Measurements from ENCODE around the gene RET.

The RET gene

DNA sequence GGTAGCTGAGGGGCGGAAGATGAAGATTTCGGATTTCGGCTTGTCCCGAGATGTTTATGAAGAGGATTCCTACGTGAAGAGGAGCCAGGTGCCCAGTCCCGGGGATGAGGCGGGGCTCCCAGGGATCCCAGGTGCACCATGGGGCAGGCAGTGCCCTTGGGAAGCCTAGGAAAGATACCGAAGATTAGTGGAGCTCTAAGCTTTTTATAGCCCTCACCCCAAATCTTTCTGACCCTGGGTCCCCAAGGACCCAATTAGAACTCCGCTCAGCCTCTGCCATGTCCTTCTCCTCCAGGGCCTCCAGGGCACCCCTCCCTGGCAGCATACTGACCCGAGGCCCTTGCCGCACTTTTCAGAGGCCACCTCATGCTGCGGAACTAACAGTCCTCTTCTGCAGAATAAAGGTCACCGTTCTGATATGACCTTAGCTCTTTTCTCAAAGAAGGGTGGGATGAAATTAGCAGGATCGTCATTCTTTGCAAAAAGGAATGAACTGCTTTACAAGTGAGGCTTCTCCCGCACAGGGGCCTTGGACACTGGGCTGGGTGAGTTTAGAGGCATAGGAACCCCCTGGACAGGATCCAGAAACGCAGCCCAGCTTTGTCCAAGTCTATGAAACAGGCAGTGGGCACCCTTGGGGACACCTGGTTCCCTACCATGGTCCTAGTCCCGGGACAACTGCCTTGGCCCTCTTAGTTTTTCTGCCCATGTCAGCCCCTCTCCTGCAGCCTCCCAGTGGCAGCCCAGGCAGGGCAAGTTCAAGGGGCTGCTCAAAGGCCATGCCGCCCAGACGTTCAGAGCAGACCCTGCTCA is 43.5 kb downstream of the RET start:
- DNase-seq (ENCODE audit: low spot score) = no peak

GRCh38 chr10:43120929-43121314 is 44.1 kb downstream of the RET start:
- no peak for DNase-seq (ENCODE audit: low spot score)

DNA sequence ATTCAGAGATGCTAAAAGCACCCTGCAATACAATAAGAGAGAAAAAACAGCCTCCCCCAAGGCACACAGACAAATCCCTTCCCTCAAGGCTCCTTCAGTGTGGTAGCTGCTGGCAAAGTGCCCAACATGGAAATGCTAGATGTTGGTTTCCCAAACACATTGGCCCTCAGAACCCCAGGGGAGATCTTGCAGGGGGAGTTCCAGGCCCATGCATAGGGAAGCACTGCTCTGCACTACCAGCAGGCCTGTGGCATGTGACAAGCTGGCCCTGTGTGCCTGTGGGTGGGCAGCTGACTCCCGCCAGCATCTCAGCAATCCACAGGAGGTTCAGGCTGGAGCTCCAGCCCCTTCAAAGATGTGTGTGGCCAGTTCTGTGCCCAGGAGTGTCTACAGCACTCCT is 44.6 kb downstream of the RET start:
- DNase-seq (ENCODE audit: low spot score) = no peak

- no peak for DNase-seq (ENCODE audit: low spot score)
These were observed 45.2 kb downstream of the RET start for GRCh38 chr10:43122096-43122495.

DNA sequence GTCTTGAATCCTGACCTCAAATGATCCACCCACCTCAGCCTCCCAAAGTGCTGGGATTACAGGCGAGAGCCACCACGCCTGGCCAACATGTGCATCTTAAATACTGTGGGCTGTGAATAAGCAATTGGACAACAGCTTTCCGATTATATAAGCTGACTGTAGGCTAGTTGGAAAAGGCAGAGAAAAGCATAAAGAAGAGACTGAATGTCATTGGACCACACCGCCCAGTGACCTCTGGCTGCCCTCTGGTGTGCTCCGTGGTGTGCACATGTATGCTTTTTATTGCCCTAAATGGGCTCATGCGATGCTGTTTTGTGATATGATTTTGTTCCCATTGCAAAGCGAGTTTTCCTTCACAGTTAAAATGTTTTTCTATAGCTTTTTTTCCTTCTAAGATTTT is 46.0 kb downstream of the RET start:
- DNase-seq (ENCODE audit: low spot score) = no peak

- no peak for DNase-seq (ENCODE audit: low spot score)
These were observed 46.7 kb downstream of the RET start for GRCh38 chr10:43123361-43124093.

GRCh38 chr10:43124094-43124521 is 47.2 kb downstream of the RET start:
- no peak for DNase-seq (ENCODE audit: low spot score)

GRCh38 chr10:43124574-43125273 is 47.9 kb downstream of the RET start:
- DNase-seq (ENCODE audit: low spot score) = no peak

DNA sequence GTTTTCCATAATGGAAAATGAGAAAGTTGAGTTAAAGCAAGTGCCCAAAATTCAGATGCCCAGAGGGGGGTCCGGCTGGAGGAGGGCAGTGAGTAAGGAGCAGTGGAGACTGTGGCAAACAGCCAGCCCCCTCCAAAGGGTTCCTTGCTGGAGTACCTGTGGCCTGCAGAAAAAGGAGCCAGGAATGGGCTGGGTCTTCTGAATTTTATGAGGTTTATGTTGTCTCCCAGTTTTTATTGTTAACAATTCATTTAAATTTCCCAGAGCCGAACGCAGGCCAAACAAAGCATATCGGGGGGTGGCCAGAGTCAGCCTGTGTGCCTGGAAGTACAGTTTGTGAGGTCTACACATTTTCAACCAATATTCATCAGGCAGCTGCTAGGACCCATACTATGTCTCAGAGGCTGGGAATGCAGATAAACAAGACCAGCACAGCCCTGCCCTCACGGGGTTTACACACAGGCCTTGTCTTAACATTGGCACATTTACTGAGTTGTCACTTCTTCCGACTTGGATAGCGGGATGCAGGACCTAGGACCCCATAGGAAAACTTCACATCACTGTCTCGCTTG is 48.5 kb downstream of the RET start:
- no peak for DNase-seq (ENCODE audit: low spot score)

DNA sequence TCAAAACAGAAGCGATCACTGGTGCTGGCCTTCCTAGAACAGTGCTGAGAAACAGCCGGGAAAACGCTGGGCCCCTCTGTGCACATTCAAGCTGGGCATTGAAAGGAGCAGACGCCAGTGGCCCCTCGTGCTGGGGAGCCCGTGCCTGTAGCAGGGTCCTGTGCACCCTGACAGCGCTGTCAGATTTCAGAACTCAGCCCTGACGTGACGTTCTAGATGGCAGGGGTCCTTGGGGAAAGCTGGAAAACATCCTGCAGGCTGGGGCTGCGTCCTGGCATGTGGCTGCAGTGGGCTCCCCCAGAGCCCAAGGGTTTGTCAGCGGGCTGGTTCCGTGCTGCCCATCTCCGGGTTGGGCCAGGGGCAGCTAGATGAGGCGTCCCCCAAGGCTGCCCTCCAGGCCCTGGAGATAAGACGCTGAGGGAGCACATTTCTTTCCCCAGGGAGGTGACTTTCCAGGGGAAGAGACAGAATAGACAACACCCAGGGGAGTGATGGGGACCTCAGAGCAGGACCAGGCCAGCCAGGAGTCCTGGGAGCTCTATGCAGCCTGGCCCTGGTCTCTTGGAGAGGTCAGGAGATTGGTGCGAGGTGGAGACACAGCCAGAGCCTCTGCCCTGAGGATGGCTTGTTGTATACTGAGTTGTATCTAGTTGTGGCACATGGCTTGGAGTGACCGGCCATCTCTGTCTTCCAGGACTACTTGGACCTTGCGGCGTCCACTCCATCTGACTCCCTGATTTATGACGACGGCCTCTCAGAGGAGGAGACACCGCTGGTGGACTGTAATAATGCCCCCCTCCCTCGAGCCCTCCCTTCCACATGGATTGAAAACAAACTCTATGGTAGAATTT is 49.2 kb downstream of the RET start:
- no peak for DNase-seq (ENCODE audit: low spot score)

- no peak for DNase-seq (ENCODE audit: low spot score)
These were observed 50.0 kb downstream of the RET start for GRCh38 chr10:43126759-43127424.

DNA sequence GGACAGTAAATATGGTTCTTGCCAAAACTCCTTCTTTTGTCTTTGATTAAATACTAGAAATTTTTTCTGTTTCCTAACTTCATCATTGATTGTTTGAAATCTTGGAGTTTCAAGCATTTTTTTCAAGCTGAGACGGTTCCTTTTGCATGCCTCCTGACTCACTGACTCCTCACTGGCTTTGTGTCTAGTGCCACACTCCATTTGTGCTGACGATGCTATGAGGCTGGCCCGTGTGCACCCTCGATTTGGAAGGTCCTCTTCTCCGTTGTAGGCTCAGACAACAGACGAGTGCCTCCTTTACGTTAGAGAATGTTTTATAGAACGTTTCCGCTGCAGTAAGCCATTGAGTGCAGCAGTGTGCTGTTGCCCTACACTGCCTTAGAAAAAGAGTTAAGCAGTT is 50.6 kb downstream of the RET start:
- DNase-seq (ENCODE audit: low spot score) = no peak

- no peak for DNase-seq (ENCODE audit: low spot score)
These were observed 51.5 kb downstream of the RET start for GRCh38 chr10:43128331-43128730.

- DNase-seq (ENCODE audit: low spot score) = no peak
These were observed 52.3 kb downstream of the RET start for GRCh38 chr10:43128958-43129706.

DNA sequence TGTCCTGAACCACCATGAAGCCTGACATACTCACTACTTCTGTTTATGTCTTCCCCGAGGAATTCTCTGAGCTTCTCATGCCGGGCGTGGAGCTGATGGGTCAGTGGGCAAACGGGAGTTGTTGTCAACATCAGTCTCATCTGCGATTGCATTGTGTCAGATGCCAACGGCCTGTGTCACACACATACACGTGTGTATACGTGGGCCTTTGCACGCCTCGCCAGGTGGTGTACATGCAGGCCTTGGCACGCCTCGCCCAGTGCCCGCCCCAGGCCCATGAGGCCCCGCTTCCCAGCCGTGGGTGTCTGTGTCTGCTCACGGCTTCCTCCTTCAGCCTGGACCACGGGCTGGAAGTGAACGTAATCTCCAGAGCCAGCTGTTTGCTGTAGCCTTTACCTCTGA is 53.9 kb downstream of the RET start:
- no peak for DNase-seq (ENCODE audit: low spot score)

DNA sequence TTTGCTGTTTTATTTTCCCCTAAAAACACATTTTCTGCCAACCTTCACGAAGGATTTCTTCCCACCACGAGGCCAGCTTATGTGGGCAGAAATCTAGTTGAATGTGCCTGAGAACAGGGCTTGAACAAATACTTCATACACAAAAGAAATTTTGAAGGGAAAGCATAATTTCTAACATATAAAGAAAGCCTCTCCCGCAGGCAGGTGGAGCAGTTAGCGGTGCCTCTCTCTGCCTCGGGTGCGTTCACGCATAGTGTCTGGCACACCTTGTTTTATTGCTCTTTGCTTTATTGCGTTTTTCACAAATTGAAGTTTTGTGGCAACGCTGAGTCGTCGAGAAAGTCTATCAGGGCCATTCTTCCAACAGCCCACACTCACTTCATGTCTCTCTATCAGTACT is 54.4 kb downstream of the RET start:
- DNase-seq (ENCODE audit: low spot score) = no peak

- DNase-seq (ENCODE audit: low spot score) = no peak
These were observed 55.0 kb downstream of the RET start for GRCh38 chr10:43131906-43132305.

DNA sequence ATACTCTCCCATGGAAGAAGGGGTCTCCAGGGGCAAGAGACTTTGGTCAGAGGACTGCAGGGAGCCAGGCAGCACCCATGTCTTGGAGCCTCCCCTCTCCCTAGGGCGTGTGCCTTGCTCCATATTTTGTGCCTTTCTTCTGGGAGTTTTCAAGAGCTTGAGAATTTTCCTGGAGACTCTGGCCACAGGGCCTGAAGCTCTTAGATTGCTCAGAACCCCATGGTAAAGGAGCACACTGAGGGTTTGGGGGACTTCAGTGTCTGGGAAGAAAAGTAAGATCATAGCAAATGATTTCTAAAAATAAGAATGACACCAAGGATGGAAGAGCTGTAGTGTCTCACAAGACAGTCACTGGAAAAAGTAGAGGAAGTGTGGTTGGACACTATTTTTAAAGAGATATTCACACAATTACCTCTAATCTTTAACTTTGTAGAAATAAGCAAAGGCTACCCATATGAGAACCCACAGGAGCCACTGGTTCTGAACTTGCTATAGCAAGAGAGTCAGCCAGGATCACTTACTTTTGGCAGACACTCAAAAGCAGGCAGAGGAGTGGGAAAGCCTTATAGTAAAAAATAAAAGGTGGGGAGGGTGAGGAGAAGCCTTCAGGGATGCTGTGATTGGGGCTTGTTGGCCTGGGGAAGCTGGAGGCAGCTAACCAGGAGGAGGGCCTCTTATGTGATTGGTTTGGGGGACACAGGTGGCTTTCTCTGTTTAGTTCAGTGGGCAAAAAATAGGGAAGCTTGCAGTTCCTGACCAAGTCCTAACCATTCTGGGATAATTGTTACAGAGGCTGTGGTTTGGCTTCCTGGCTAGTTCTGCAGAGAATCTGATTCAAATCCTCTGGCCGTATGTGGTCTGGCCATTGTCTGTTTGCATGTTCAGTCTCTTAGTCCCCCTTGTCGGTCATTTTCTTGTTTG is 56.3 kb downstream of the RET start:
- DNase-seq (ENCODE audit: low spot score) = no peak
